Amniotic epithelial cell (primary cell): ENCODE measurements around the gene TNFRSF11A.
A peak's percentile ranks its signal among the peaks of the same experiment; 100 is the strongest.

Experiments used
- DNase-seq: peaks from one replicate; pipeline ENCODE4 v3.0.0-alpha.2; 2010; ENCODE audit warnings: low read depth

Gene TNFRSF11A

GRCh38 chr18:62384610-62385097 lies 59.5 kb downstream of the TNFRSF11A start:
- DNase-seq, result peak; percentile 31

DNA sequence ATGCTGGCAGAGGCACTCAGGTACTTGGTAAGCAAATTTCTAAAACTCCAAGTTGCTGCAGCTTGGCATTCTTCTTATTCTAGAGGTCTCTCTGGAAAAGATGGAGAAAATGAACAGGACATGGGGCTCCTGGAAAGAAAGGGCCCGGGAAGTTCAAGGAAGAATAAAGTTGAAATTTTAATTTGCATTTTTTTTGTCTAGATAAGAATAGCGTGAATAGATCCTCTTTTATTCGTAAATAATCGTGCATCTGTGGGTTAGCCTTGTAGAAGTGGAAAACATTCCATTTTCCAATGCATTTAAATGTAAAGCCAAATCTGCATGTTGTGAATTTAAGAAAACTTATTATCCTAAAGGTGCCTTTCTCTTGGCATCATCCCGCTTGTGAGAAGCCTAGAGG lies 61.0 kb downstream of the TNFRSF11A start:
- no peak for DNase-seq

DNA sequence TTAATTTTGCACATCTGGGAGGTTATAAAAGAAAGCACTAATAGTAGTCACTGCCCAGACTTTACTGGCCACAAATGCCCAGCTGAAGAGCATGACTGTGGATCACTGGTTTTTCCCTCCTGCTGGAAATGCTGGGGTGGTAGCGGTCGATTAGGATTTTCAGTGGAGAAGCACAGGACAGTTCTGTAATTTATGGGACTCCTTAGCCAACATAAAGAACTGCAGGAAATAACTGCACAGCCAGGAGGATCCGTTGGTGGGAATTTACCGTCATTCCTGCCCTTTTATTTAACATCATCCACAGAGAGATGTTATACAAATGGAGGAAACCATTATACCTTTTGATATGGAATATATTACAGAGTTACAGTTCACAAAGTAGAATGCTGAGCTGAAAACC lies 61.5 kb downstream of the TNFRSF11A start:
- no peak for DNase-seq

- DNase-seq, result no peak
These were observed 62.1 kb downstream of the TNFRSF11A start for GRCh38 chr18:62387257-62387656.

- peak; percentile 36 for DNase-seq
These were observed 64.0 kb downstream of the TNFRSF11A start for GRCh38 chr18:62388855-62389760.

DNA sequence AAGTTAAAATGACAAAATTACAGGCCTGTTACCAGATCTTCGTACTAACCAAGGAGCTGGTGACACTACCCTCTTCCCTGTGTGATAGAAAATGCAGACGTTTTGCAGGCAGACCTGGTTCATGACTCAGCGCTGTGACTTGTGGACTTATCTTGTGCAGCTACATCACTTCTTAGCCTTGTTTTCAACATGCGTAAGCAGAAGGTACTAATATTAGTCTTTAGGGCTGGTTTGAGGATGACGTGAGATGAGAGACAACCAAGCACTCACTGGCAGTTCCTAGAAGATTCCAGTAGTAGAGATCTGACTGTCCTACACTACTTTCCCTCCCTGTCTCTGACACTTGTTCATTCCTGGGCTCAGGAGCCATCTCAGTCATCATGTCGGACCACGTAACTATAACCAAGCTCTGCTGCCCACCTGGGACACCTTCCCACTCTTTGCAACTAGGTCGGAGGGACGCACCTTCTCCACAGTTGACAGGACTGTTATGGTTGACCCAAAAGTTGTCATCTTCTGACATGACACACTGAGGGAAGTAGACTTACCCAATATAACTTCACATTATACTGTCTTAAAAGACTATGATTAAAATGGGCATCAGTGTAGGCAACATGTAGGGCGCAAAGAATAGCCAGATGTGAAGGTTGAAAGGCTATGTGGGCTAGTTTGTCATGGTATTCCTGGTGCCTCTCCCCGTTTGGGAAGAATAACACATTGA lies 64.8 kb downstream of the TNFRSF11A start:
- DNase-seq, result peak; percentile 89

- DNase-seq, result no peak
These were observed 69.1 kb downstream of the TNFRSF11A start for GRCh38 chr18:62394006-62394763.

- DNase-seq, result no peak
These were observed 71.3 kb downstream of the TNFRSF11A start for GRCh38 chr18:62396381-62396780.

- no peak for DNase-seq
These were observed 71.9 kb downstream of the TNFRSF11A start for GRCh38 chr18:62396967-62397366.

- no peak for DNase-seq
These were observed 73.2 kb downstream of the TNFRSF11A start for GRCh38 chr18:62398291-62398690.

DNA sequence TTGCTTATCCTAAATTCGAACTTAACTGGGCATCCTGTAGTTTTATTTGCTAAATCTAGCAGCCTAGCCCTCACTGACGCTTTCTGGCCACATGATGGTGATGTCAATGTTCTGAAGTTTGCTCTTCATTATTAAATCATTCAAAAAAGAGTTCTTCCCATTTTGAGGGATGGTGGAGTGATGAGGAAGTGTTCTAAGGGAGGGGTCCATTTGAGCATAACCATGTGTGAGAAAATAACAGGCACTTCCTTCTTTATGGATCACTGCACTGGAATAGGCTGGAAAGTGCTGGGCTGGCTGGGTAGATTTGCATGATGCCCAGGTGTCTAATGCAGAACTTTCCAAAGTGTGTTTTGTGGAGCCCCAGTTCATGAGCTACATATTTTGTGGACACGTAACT lies 74.2 kb downstream of the TNFRSF11A start:
- no peak for DNase-seq

DNA sequence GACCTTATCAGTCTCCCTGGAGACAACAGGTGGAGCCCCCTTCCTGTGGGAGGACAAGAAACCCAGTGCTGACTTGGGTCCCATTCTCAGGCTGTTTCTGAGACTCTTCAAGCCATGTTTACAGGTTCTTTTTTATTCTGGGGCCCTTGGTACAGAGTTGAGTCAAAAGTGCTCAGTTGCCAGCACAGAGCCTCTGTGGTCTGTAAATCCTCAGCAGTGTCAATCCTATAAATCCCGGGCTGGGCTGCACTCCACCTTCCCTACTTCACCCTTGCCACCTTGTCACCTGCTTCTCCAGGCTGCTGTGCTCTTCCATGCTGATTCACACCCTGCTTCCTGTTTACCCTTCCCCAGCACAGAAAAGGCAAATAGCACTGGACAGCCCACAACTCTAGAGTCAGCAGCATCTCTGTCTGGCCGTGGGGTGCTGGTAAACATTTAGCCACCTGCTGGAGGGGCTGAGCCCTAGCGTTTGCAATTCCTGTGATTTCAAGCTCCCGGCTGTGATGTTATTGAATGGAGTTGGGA lies 74.7 kb downstream of the TNFRSF11A start:
- peak; percentile 8 for DNase-seq

DNA sequence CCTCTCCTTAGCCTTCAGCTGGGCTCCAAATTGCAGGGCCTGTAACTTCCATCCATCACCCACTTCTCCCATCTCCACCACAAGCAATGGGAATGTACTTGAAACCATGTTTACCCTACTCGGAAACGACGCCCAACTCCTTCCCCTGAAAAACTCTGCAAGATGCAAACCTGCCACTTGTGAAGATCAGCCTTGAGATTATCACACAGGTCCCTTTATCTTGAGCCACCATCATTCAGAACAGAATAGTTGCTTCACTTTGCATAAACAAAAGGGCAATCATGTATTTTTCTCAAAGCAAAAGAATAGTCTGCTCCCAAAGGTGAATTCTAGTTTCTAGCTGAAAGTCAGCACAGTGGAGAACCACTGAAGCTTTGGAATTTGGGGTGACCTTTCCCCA lies 75.8 kb downstream of the TNFRSF11A start:
- no peak for DNase-seq

DNA sequence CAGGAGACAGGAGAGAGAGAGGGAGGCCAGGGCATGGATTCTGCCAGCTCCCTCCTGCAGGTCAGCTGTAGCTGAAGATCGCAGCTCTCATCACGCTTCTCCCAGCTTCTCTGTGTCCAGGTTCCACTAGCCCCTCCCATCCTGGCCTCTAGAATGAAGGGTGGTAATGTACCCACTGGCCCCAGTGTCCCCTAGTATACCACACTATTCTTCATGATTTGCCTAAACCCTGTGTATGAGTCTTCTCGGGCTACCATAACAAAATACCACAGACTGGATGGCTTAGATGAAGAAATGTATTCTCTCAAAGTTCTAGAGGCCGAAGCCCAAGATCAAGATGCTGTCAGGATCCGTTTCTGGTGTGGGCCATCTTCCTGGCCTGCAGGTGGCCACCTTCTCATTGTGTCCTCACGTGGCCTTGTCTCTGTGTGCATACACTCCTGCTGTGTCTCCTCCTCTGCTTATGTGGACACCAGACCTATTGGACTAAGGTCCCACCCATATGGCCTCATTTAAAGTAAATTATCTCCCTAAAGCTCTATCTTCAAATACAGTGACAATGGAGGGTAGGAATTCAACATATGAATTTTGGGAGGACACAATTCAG lies 77.3 kb downstream of the TNFRSF11A start:
- DNase-seq, result no peak

- DNase-seq, result no peak
These were observed 78.0 kb downstream of the TNFRSF11A start for GRCh38 chr18:62403120-62403519.

DNA sequence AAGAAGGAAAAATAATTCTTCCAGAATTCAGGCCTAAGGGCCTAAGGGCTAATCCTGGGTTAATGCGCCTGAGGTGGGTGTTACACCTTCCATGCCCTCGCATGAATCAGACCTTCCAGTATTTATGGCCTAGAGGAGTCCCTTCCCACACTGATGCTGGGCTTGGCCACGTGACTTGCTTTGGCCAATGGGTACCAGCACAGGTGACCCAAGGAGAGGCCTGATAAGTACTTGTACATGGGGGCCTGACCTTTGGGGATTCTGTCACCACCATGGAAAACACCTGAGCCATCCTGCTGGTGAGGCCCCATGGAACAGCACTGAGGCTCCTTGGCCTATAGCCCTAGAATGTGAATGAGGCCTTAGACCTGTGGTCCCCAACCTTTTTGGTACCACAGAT lies 79.8 kb downstream of the TNFRSF11A start:
- DNase-seq, result no peak

- no peak for DNase-seq
These were observed 82.5 kb downstream of the TNFRSF11A start for GRCh38 chr18:62407660-62408059.

GRCh38 chr18:62409821-62410220 lies 84.7 kb downstream of the TNFRSF11A start:
- DNase-seq, result no peak

- no peak for DNase-seq
These were observed 87.3 kb downstream of the TNFRSF11A start for GRCh38 chr18:62412231-62412979.

DNA sequence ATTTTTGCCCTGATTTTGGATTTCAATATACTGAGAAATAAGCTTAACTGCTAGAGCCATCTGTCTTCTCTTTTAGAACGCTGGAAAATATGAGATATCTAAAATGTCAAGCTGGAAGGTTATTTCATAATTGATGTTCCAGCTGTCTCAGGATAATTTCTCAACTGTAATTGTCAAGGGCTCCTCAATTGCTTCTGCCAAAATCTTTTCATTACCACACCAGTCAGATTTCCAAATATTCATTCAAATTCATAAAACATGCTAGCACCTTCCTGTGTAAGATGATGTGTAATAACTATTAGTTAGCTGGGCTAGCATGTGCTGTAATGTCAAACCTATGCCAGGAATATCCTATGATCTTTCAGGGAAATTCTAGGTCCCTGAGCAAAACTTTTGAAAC lies 88.1 kb downstream of the TNFRSF11A start:
- DNase-seq, result no peak

DNA sequence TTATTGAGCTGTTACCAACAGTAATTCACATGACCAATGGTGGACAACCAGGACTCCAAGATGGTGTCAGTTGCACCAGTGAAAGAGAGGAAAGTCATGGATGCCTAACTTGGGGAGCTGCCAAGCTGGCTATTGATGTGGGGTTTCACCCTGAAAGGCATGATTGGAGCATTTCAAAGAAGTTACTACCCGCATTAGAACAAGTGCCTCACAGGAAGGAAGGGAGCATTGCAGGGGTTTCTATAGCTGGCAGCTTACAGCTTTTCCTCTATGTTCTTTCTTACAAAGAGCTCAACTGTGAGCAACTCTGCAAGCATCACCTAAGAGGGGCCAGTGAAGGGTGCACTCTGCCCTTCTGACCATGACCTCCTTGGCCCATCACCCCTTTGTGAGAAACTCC lies 93.1 kb downstream of the TNFRSF11A start:
- DNase-seq, result no peak
